HCT116 (cell line): ENCODE results near the gene LCAT. TPM values are rescaled to one million over a fixed set of nuclear protein-coding genes. Genes with fewer than 3 reads are reported as not detected.

Experiments used
- ATAC-seq: fragments of 200-7000 bp; cut with Tn5 transposase; 2 replicates; pipeline ENCODE4 v1.9.1; 2020; ENCODE audit warnings: mild to moderate bottlenecking, moderate library complexity
- BruUV-seq: library from RNA; stranded (reverse); fragments of 400-500 nt; replicated peaks from 2 replicates; lab custom pipeline; 2021; lab: Mats Ljungman, UMichigan
- CTCF ChIA-PET: fragments of 300-600 bp; sonication (Branson Sonifier 250); formaldehyde crosslinking; loops from one replicate; lab custom pipeline; 2021; ENCODE audit warnings: antibody characterized with exemption; lab: Charles Lee
- POLR2A ChIA-PET: fragments of 300-600, 350-600 bp; sonication (Branson Sonifier 250); formaldehyde crosslinking; loops from one replicate; lab custom pipeline; 2021; ENCODE audit warnings: antibody characterized with exemption; lab: Charles Lee
- RAD21 ChIA-PET, 2 experiments: fragments of 300-600 bp; sonication (Branson Sonifier 250); formaldehyde crosslinking; loops; one replicate each; lab custom pipeline; 2023; ENCODE audit warnings: low total read pairs in 2 of 2; ENCODE audit not compliant: uncharacterized antibody in 2 of 2, unreplicated experiment in 2 of 2, low non-redundant PET in 1 of 2; lab: Charles Lee
- DNase-seq: peaks from one replicate; pipeline ENCODE4 v3.0.0-alpha.2; 2010; ENCODE audit warnings: low read depth, low spot score
- H2AFZ ChIP-seq: fragments of 200-600 bp; shearing (Covaris generic), sonication (generic); 2 replicates; pipeline ENCODE4 v1.6.1; 2017; ENCODE audit warnings: low read depth, mixed run types, mixed read lengths, antibody characterized with exemption, low read length; ENCODE audit not compliant: poor library complexity, severe bottlenecking
- H3K27ac ChIP-seq: 2 replicates; pipeline ENCODE4 v1.5.1; 2012; ENCODE audit warnings: low read depth, low read length
- H3K27me3 ChIP-seq: fragments of 200-600 bp; sonication (generic); 2 replicates; pipeline ENCODE4 v1.6.1; 2016; ENCODE audit warnings: mixed run types, low read length, mixed read lengths; ENCODE audit not compliant: insufficient read depth
- H3K36me3 ChIP-seq, 2 experiments: fragments of 200-500 bp in 1 of 2; fragments of 200-600 bp in 1 of 2; sonication (Bioruptor generic) in 1 of 2; sonication (generic) in 1 of 2; 2 replicates each; pipeline versions ENCODE4 v1.5.1 to v1.6.1; 2014 to 2016; ENCODE audit warnings: low read length in 2 of 2, inconsistent platforms in 1 of 2, mixed read lengths in 1 of 2, mixed run types in 1 of 2; ENCODE audit not compliant: insufficient read depth in 2 of 2, control insufficient read depth in 1 of 2
- H3K4me1 ChIP-seq, 2 experiments: fragments of 200-600 bp in 1 of 2; sonication (generic) in 1 of 2; 2 replicates each; pipeline versions ENCODE4 v1.5.1 to v1.6.1; 2012 to 2017; ENCODE audit warnings: low read length in 2 of 2, inconsistent platforms in 1 of 2, mild to moderate bottlenecking in 1 of 2, mixed read lengths in 1 of 2, mixed run types in 1 of 2, moderate library complexity in 1 of 2; ENCODE audit not compliant: insufficient read depth in 2 of 2, control insufficient read depth in 1 of 2
- H3K4me2 ChIP-seq: fragments of 200-600 bp; sonication (generic); 2 replicates; pipeline ENCODE4 v1.6.1; 2017; ENCODE audit warnings: mixed run types, low read length, mixed read lengths
- H3K4me3 ChIP-seq, 2 experiments: fragments of 200-600 bp in 1 of 2; sonication (generic) in 1 of 2; replicated peaks in 1 of 2; 2 replicates each; pipeline ENCODE4 v1.5.1; 2011 to 2016; ENCODE audit warnings: low read length in 2 of 2, control low read depth in 1 of 2, low read depth in 1 of 2, mild to moderate bottlenecking in 1 of 2, mixed read lengths in 1 of 2, mixed run types in 1 of 2
- H3K79me2 ChIP-seq: fragments of 200-600 bp; sonication (generic); 2 replicates; pipeline ENCODE4 v1.6.1; 2017; ENCODE audit warnings: mild to moderate bottlenecking, mixed run types, low read length, moderate library complexity, mixed read lengths; ENCODE audit not compliant: insufficient read depth
- H3K9ac ChIP-seq: fragments of 200-600 bp; sonication (generic); 2 replicates; pipeline ENCODE4 v1.6.1; 2016; ENCODE audit warnings: low read length, mixed read lengths
- H3K9me2 ChIP-seq: fragments of 200-600 bp; sonication (generic), shearing (Covaris generic); 2 replicates; pipeline ENCODE4 v1.6.1; 2017; ENCODE audit warnings: mixed run types, mild to moderate bottlenecking, moderate library complexity; ENCODE audit not compliant: insufficient read depth
- H3K9me3 ChIP-seq, 2 experiments: fragments of 200-500 bp in 1 of 2; fragments of 200-600 bp in 1 of 2; sonication (Bioruptor generic) in 1 of 2; sonication (generic) in 1 of 2; 2 replicates each; pipeline ENCODE4 v1.6.1; 2014 to 2017; ENCODE audit warnings: low read length in 2 of 2, mixed read lengths in 2 of 2, inconsistent platforms in 1 of 2, low read depth in 1 of 2, mild to moderate bottlenecking in 1 of 2, mixed run types in 1 of 2, moderate library complexity in 1 of 2; ENCODE audit not compliant: control insufficient read depth in 1 of 2, insufficient read depth in 1 of 2
- H4K20me1 ChIP-seq: fragments of 200-600 bp; sonication (generic), shearing (Covaris generic); 2 replicates; pipeline ENCODE4 v1.6.1; 2017; ENCODE audit warnings: mixed run types, mild to moderate bottlenecking, moderate library complexity; ENCODE audit not compliant: insufficient read depth
- CTCF ChIP-seq, 3 experiments: fragments of 200-600 bp in 1 of 3; sonication (generic) in 1 of 3; IDR thresholded peaks in 2 of 3; conservative IDR thresholded peaks in 1 of 3; 2 replicates each; pipeline ENCODE4 v1.5.1; 2012 to 2017; ENCODE audit warnings: low read depth in 2 of 3, low read length in 2 of 3, antibody characterized with exemption in 1 of 3, borderline replicate concordance in 1 of 3, control low read depth in 1 of 3, mild to moderate bottlenecking in 1 of 3, mixed read lengths in 1 of 3, mixed run types in 1 of 3, moderate library complexity in 1 of 3; ENCODE audit not compliant: insufficient read depth in 1 of 3
- JUND ChIP-seq: IDR thresholded peaks from 2 replicates; pipeline ENCODE4 v1.6.1; 2012
- RAD21 ChIP-seq: IDR thresholded peaks from 2 replicates; pipeline ENCODE4 v1.6.1; 2012; ENCODE audit warnings: low read depth, mild to moderate bottlenecking
- SP1 ChIP-seq: IDR thresholded peaks from 2 replicates; pipeline ENCODE4 v1.6.1; 2012; ENCODE audit warnings: low read depth
- intact Hi-C: fragments of 100-400 bp; cut with micrococcal nuclease; formaldehyde crosslinking; loops from 2 replicates; pipeline ENCODE4 v1.10.0; 2022
- total RNA-seq: library from RNA; stranded (reverse); gene quantifications from one replicate; pipeline ENCODE4 v1.2.1, GENCODE V29; 2021; ENCODE audit not compliant: unreplicated experiment

The LCAT gene
- total RNA-seq, 1 experiment from 2014 or later: 17.6 TPM

- no peak for DNase-seq
- Histone ChIP-seq H3K9me3 (no peaks in the 10 kb centered on the region), H3K4me1 (no peaks in the 10 kb centered on the region), H3K4me3 (no peak overlapping the region), H3K36me3 (no peaks in the 10 kb centered on the region; a peak in 1 of 4 replicates), H3K27ac (no peak overlapping the region), H3K9me2 (no peaks in the 10 kb centered on the region), H3K4me2 (no peak overlapping the region), H2AFZ (no peak overlapping the region), H3K9ac (no peak overlapping the region), H3K79me2 (no peaks in the 10 kb centered on the region), H3K27me3 (no peaks in the 10 kb centered on the region), H4K20me1 (no peaks in the 10 kb centered on the region)
- peak; percentile 55; the same call in 1 of the 2 replicates for ATAC-seq
- ChIA-PET RAD21 (no interaction called here), CTCF (interaction anchor here (1.0 kb wide), 1 partner anchor 25 kb away, joined by 3 read pairs; no protein-coding TSS in a partner anchor), POLR2A (no interaction called here)
- TF ChIP-seq CTCF (IDR thresholded peaks at IDR 0.05 in 2 of 3, conservative IDR thresholded peaks at IDR 0.05 in 1 of 3; ENCODE audit: borderline replicate concordance in 1 of 3, insufficient read depth in 1 of 3, low read depth in 2 of 3, low read length in 2 of 3): 0 out of 6 replicates have a peak, but pooled peaks of 1 of the 3 experiments have one; percentile 3
- TF ChIP-seq JUND: no peak
- TSS peak; percentile 31 for BruUV-seq
- intact Hi-C loops: no loop called here
Observed at GRCh38 chr16:67909056-67909742, 34.7 kb downstream of the LCAT start.

GRCh38 chr16:67907397-67908180, 36.3 kb downstream of the LCAT start:
- H3K9ac ChIP-seq: no peak overlapping the region
- intact Hi-C loops: no loop called here
- RAD21 ChIA-PET: no interaction called here
- DNase-seq: no peak
- H3K27me3 ChIP-seq: no peaks in the 10 kb centered on the region
- peak; percentile 28; the same call in 1 of the 2 replicates for ATAC-seq
- H3K79me2 ChIP-seq: no peaks in the 10 kb centered on the region; the same call in 1 of the 2 replicates
- H3K36me3 ChIP-seq: no peaks in the 10 kb centered on the region; a peak in 2 of 4 replicates
- CTCF ChIA-PET: no interaction called here
- H3K4me2 ChIP-seq: no peak overlapping the region
- no peaks in the 10 kb centered on the region for H4K20me1 ChIP-seq
- H3K4me1 ChIP-seq: no peaks in the 10 kb centered on the region
- POLR2A ChIA-PET: no interaction called here
- TF ChIP-seq SP1 (no peak), RAD21 (no peak)
- H3K27ac ChIP-seq: no peak overlapping the region
- no peak overlapping the region for H3K4me3 ChIP-seq
- H3K9me2 ChIP-seq: no peaks in the 10 kb centered on the region
- no peaks in the 10 kb centered on the region for H3K9me3 ChIP-seq
- H2AFZ ChIP-seq: no peak overlapping the region
- BruUV-seq: no TSS peak
